Spleen (tissue), 11 donors: ENCODE results near the gene TNS1. TPM values are rescaled to one million over a fixed set of nuclear protein-coding genes. Genes with fewer than 3 reads are reported as not detected.
"Not testable (repeated sequence)": the region's sequence is repeated elsewhere in the genome, so short reads cannot be mapped to it uniquely, and the experiment has no call there.

Experiments
- DNase-seq: peaks from one replicate; pipeline ENCODE4 v3.0.0-alpha.2; 2020
- H3K27ac ChIP-seq, 8 donors: fragments of 200-600 bp; sonication (generic) in 7 of 8; 1 replicate in 4 of 8; 2 replicates in 4 of 8; pipeline versions ENCODE4 v1.5.0 to v1.8.0; 2016 to 2021; ENCODE audit warnings: inconsistent platforms in 4 of 8, mild to moderate bottlenecking in 4 of 8, moderate library complexity in 1 of 8
- H3K27me3 ChIP-seq, 7 donors: fragments of 200-600 bp; sonication (generic) in 6 of 7; replicated peaks in 1 of 7; 1 replicate in 4 of 7; 2 replicates in 3 of 7; pipeline versions ENCODE4 v1.5.0 to v1.8.0; 2016 to 2021; ENCODE audit warnings: inconsistent platforms in 3 of 7, mild to moderate bottlenecking in 1 of 7
- H3K36me3 ChIP-seq, 6 donors: fragments of 200-600 bp; sonication (generic) in 5 of 6; 1 replicate in 4 of 6; 2 replicates in 2 of 6; pipeline versions ENCODE4 v1.5.0 to v1.8.0; 2016 to 2021; ENCODE audit warnings: inconsistent platforms in 2 of 6
- H3K4me1 ChIP-seq, 6 donors: fragments of 200-600 bp; sonication (generic) in 5 of 6; 1 replicate in 3 of 6; 2 replicates in 3 of 6; pipeline versions ENCODE4 v1.5.0 to v1.8.0; 2016 to 2021; ENCODE audit warnings: inconsistent platforms in 3 of 6
- H3K4me3 ChIP-seq, 8 donors: fragments of 200-600 bp; sonication (generic) in 7 of 8; 1 replicate in 4 of 8; 2 replicates in 4 of 8; pipeline versions ENCODE4 v1.5.0 to v1.8.0; 2016 to 2021; ENCODE audit warnings: inconsistent platforms in 4 of 8, mild to moderate bottlenecking in 4 of 8, moderate library complexity in 2 of 8
- H3K9me3 ChIP-seq, 8 donors: fragments of 200-600 bp; sonication (generic) in 7 of 8; 1 replicate in 4 of 8; 2 replicates in 4 of 8; pipeline versions ENCODE4 v1.5.0 to v1.8.0; 2016 to 2021; ENCODE audit warnings: inconsistent platforms in 4 of 8
- POLR2A ChIP-seq, 3 donors: fragments of 450-650 bp; IDR thresholded peaks; one replicate each; pipeline ENCODE4 v1.5.1; 2017; ENCODE audit warnings: antibody characterized with exemption in 3 of 3, mild to moderate bottlenecking in 1 of 3
- POLR2AphosphoS5 ChIP-seq, 3 donors: sonication (generic); formaldehyde crosslinking; IDR thresholded peaks; one replicate each; pipeline ENCODE4 v1.5.1; 2017; ENCODE audit warnings: antibody characterized with exemption in 3 of 3
- WGBS, 5 donors: extraction: QIAGEN DNeasy Blood & Tissue Kit in 3 of 5; methylation state at CpG; one replicate each; pipeline versions ENCODE4 v1.1.5 to v1.1.7; 2013 to 2018; 5-methylcytosine and 5-hydroxymethylcytosine counted together
- intact Hi-C: fragments of 100-400 bp; cut with DNase I; formaldehyde crosslinking; loops from one replicate; pipeline ENCODE4 v1.15.0; 2023; ENCODE audit warnings: low total_unique reads
- polyA plus RNA-seq, 3 donors: library from polyadenylated mRNA; stranded (reverse); fragments of 200-250 nt; gene quantifications; one replicate each; pipeline ENCODE4 v1.2.1, GENCODE V29; 2013
- total RNA-seq, 7 donors: library from RNA; depleted of rRNA in 3 of 7; stranded (reverse); fragments of >200 nt in 3 of 7; fragmentation: NEBNext Ultra II Directional in 4 of 7; extraction: Animal tissue kit (Norgen Biotek cat#: 25700) in 4 of 7; gene quantifications; one replicate each; pipeline versions ENCODE4 v1.1.0 to v1.2.1, GENCODE V29; 2016 to 2021
- TF ChIP-seq, protein P1 (sequence below), 11 experiments: fragments of 200-600 bp in 7 of 11; fragments of 450-650 bp in 4 of 11; sonication (generic) in 4 of 11; IDR thresholded peaks in 8 of 11; conservative IDR thresholded peaks in 3 of 11; 1 replicate in 7 of 11; 2 replicates in 4 of 11; pipeline versions ENCODE4 v1.4.0 to v1.8.0; 2016 to 2021; ENCODE audit warnings: antibody characterized with exemption in 11 of 11, inconsistent platforms in 4 of 11, mild to moderate bottlenecking in 1 of 11
- donor health status: healthy with polysubstance abuse.
- donor health status: DM: no; HTN: no; CAD: no; lungs with moderate emphysema.
- donor health status: DM: no; HTN: no; CAD: no.
- donor health status: Bipolar disorder and iron deficiency.
- donor health status: healthy.
- donor health status: DM: no; HTN: no; CAD: no.
- donor health status: DM: yes; HTN: yes; CAD: no.

Gene TNS1
- total and polyA plus RNA-seq, 10 donors = 6.9 to 580 (median 246) TPM

DNA sequence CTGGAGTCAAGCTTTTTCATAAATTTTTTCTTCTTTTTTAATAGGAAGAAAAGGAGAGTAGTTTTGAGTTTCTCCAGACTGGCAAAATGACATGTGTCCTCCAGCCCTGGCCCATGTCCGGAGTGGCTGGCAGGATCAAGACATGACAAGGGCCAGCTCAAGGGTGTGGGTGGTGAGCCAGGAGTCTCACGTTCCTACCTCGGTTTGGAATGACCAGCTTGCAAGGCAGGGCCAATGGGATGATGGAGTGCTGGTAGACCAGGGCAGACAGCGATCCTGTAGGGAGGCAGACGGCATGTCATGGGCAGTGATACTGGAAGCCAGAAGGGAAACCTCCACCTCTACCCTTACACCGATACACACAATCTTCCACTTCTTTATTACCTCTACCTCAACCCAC is 190.6 kb downstream of the TNS1 start:
- no peak overlapping the region for H3K4me3 ChIP-seq
- H3K9me3 ChIP-seq = no peaks in the 10 kb centered on the region
- peak in 1 of 3 donors; percentile 15 for TF ChIP-seq POLR2AphosphoS5 (IDR thresholded peaks at IDR 0.05)
- TF ChIP-seq, protein P1, sequence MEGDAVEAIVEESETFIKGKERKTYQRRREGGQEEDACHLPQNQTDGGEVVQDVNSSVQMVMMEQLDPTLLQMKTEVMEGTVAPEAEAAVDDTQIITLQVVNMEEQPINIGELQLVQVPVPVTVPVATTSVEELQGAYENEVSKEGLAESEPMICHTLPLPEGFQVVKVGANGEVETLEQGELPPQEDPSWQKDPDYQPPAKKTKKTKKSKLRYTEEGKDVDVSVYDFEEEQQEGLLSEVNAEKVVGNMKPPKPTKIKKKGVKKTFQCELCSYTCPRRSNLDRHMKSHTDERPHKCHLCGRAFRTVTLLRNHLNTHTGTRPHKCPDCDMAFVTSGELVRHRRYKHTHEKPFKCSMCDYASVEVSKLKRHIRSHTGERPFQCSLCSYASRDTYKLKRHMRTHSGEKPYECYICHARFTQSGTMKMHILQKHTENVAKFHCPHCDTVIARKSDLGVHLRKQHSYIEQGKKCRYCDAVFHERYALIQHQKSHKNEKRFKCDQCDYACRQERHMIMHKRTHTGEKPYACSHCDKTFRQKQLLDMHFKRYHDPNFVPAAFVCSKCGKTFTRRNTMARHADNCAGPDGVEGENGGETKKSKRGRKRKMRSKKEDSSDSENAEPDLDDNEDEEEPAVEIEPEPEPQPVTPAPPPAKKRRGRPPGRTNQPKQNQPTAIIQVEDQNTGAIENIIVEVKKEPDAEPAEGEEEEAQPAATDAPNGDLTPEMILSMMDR (IDR thresholded peaks at IDR 0.05 in 8 of 11, conservative IDR thresholded peaks at IDR 0.05 in 3 of 11) = no peak
- TF ChIP-seq POLR2A (IDR thresholded peaks at IDR 0.05) = no peak
- intact Hi-C loops = no loop called here
- no peaks in the 10 kb centered on the region for H3K27me3 ChIP-seq
- peaks cover 0 to 100% (median 57%) of the 10 kb centered on the region in 6 donors for H3K36me3 ChIP-seq
- H3K4me1 ChIP-seq = peaks cover 10 to 37% (median 27%) of the 10 kb centered on the region in 6 donors
- DNase-seq = no peak
- no peak overlapping the region for H3K27ac ChIP-seq
- WGBS, 5 donors = 83 to 91% (median 87%) methylated on average over 6 of the region's 6 CpGs

DNA sequence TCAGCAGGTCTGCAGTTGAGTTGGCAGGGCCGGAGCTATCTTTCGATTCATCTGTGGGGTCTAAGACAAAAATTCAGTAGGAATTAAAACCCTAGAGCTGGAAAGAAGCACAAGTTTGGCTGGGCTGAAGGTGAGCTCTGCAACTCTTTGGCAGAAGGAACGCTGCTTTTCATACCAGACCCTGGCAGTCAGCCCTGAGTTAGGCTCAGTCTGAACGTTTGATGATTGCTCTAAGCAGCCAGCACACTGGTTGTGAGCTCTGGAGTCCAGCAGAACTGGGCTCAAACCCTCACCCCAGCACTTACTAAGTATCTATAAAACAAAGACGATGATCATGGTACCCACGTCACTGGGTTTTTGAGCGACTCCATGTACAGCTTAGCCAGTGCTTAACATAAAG is 192.5 kb downstream of the TNS1 start:
- WGBS, 5 donors = 66 to 91% (median 81%) methylated on average over 7 of the region's 7 CpGs
- Histone ChIP-seq H3K27ac (no peak overlapping the region), H3K9me3 (no peaks in the 10 kb centered on the region), H3K4me3 (no peak overlapping the region), H3K27me3 (no peaks in the 10 kb centered on the region), H3K36me3 (peaks cover 0 to 94% (median 53%) of the 10 kb centered on the region in 6 donors), H3K4me1 (peaks cover 0 to 33% (median 23%) of the 10 kb centered on the region in 6 donors)
- intact Hi-C loops = no loop called here
- TF ChIP-seq POLR2A (IDR thresholded peaks at IDR 0.05) (no peak), POLR2AphosphoS5 (IDR thresholded peaks at IDR 0.05) (no peak)
- TF ChIP-seq, protein P1 (IDR thresholded peaks at IDR 0.05 in 8 of 11, conservative IDR thresholded peaks at IDR 0.05 in 3 of 11) = no peak
- no peak for DNase-seq

DNA sequence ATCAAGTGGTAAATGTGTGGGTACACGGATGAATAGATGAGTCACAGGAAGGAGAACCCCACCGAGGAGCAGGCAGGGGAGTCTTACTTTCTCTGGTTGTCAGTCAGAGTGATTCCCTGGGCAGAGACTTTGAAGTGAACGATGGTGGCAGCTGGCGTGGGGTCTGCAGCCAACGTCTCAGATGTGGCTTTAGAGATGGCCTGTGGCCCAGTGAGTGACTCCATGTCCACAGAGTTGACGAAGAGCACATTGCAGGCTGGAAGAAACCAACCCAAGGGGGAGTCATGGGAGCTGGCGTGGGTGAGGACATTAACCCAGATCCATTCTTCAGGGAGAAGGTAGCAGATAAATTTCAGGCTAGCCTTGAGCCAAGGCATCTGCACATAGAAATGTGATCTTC is 193.1 kb downstream of the TNS1 start:
- TF ChIP-seq POLR2AphosphoS5 (IDR thresholded peaks at IDR 0.05) (no peak), POLR2A (IDR thresholded peaks at IDR 0.05) (no peak)
- TF ChIP-seq, protein P1 (IDR thresholded peaks at IDR 0.05 in 8 of 11, conservative IDR thresholded peaks at IDR 0.05 in 3 of 11) = no peak
- Histone ChIP-seq H3K36me3 (peaks cover 0 to 93% (median 52%) of the 10 kb centered on the region in 6 donors), H3K4me3 (no peak overlapping the region), H3K4me1 (peaks cover 0 to 36% (median 23%) of the 10 kb centered on the region in 6 donors), H3K27me3 (no peaks in the 10 kb centered on the region), H3K27ac (no peak overlapping the region), H3K9me3 (no peaks in the 10 kb centered on the region)
- 78 to 94% (median 79%) methylated on average over 7 of the region's 7 CpGs for WGBS, 5 donors
- DNase-seq = no peak
- intact Hi-C loops = no loop called here

DNA sequence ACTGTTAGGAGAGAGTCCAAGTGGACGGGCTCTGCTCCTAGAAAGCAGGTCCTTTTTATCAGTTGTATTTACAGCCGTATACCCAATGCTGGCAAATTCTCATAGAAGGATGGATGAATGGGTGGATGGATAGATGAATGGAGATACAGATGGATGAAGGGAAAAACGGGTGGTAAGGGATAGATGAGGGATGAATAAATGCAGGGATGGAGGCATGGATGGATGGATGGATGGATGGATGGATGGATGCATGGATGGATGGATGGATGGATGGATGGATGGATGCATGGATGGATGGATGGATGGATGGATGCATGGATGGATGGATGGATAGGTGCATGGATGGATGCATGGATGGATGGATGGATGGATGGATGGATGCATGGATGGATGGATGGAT is 193.8 kb downstream of the TNS1 start:
- H3K27me3 ChIP-seq, intact Hi-C loops, H3K4me3 ChIP-seq, DNase-seq, H3K9me3 ChIP-seq, H3K27ac ChIP-seq: not testable (repeated sequence)
- whole genome bisulfite sequencing, 5 donors = 52 to 87% (median 65%) methylated on average over 3 of the region's 3 CpGs
- Histone ChIP-seq H3K4me1 (peaks cover 0 to 42% (median 23%) of the 10 kb centered on the region in 6 donors), H3K36me3 (peaks cover 0 to 93% (median 50%) of the 10 kb centered on the region in 6 donors)

DNA sequence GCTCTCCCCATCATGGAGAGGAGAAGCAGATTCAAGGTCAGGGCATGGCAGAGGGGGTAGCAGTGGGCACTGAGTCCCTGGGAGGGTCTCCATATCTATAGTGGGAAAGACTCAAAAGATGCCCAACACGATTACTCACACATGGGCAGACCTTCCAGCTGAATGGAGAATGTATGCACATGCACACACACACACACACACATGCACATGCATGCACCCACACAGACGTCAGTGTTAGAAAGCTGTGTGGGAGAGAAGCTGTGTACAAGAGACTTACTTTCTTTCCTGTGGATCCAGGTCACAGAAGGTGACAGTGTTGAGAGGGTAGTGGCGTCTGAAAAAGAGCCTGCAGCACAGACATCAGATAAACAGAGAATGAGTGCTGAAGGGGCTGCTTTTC is 194.5 kb downstream of the TNS1 start:
- H3K27ac ChIP-seq = peak overlapping the region in 2 of 8 donors; percentile 26 to 58
- WGBS, 5 donors = 44 to 69% (median 63%) methylated on average over 3 of the region's 3 CpGs
- no peak overlapping the region for H3K4me3 ChIP-seq
- H3K27me3 ChIP-seq = no peaks in the 10 kb centered on the region
- no peaks in the 10 kb centered on the region for H3K9me3 ChIP-seq
- intact Hi-C loops = no loop called here
- peaks cover 0 to 93% (median 44%) of the 10 kb centered on the region in 6 donors for H3K36me3 ChIP-seq
- DNase-seq = no peak
- no peak for TF ChIP-seq POLR2AphosphoS5 (IDR thresholded peaks at IDR 0.05)
- TF ChIP-seq, protein P1 (IDR thresholded peaks at IDR 0.05 in 8 of 11, conservative IDR thresholded peaks at IDR 0.05 in 3 of 11) = no peak
- TF ChIP-seq POLR2A (IDR thresholded peaks at IDR 0.05) = no peak
- H3K4me1 ChIP-seq = peaks cover 0 to 42% (median 23%) of the 10 kb centered on the region in 6 donors
